Epithelial cell of esophagus (primary cell): Measurements from ENCODE around the gene CBARP.

Source experiments
- DNase-seq: peaks from one replicate; pipeline ENCODE4 v3.0.0; 2010; ENCODE audit warnings: low read depth
- H3K4me3 ChIP-seq: 2 replicates; pipeline ENCODE4 v1.5.1; 2011; ENCODE audit warnings: mild to moderate bottlenecking, low read length, control low read depth
- CTCF ChIP-seq: IDR thresholded peaks from 2 replicates; pipeline ENCODE4 v1.5.1; 2011; ENCODE audit warnings: low read depth, mild to moderate bottlenecking, low read length, control low read depth, inconsistent platforms; ENCODE audit not compliant: insufficient read depth; ENCODE audit errors: missing control alignments

Gene CBARP

GRCh38 chr19:1270854-1271527, 33.2 kb upstream of the CBARP start:
- TF ChIP-seq CTCF: no peak
- DNase-seq: no peak
- H3K4me3 ChIP-seq: peak overlapping the region; percentile 75

GRCh38 chr19:1270213-1270853, 32.5 kb upstream of the CBARP start:
- no peak for DNase-seq
- TF ChIP-seq CTCF: no peak
- peak overlapping the region; percentile 75 for H3K4me3 ChIP-seq

DNA sequence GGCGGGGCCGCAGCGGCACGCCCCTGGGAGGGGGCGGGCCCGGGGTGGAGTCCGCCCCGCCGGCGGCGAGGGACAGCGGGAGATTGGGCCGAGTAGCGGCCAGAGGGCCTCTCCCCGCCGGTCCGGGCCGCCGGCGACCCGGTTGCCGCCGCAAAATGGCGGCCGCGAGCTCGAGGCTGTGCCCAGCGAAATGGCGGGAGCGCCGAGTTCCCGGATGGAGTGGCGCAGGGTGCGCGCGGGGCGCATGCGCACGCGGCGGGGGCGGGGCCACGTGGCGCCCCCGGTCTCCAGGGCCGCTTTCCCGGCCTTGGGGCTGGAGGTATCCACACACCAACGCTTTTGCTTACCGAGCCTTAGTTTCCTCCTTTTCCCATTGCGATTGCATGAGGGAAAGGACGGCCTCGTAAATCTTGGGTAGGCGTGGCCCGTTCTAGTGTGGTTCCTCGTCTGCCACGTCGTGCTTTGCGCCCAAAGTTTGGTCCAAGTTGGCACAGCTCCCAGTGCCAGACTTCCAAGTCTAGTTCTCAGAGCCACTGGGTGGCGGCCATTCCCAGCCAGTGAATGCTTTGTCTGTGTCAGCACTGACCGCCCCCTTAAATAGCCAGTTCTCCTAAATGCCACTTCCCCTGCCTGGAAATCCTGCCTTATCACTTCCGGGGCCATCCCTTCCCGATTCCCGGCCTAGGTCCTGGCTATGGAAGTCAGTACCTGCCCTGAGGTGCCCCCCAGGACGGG, 31.8 kb upstream of the CBARP start:
- peak overlapping the region; percentile 75 for H3K4me3 ChIP-seq
- TF ChIP-seq CTCF: peak; percentile 14
- peak; percentile 75 for DNase-seq

DNA sequence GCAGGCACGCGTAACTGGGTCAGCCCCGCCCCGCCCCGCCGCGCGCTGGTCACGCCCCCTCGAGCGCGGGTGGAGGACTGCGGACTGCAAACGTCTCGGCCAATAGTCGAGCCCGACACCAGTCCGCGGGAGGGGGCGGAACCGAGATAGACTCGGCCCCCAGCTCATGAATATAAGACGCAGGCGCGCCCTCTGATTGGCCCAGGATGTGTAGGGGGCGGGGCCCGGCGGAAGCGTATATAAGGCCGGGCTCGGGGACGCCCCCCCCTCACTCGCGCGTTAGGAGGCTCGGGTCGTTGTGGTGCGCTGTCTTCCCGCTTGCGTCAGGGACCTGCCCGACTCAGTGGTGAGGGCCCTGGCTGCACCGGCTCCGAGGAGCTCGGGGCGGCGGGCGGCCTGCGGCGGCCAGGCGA, 31.3 kb upstream of the CBARP start, which contains the start of gene CIRBP:
CIRBP (plus strand) TSS at position 268 of the 413 bp plus-strand sequence. CDS start 1,602 bp downstream, outside the sequence.
- peak within 1 kb of the TSS; percentile 75 for H3K4me3 ChIP-seq
- no peak for TF ChIP-seq CTCF
- DNase-seq: peak; percentile 99

DNA sequence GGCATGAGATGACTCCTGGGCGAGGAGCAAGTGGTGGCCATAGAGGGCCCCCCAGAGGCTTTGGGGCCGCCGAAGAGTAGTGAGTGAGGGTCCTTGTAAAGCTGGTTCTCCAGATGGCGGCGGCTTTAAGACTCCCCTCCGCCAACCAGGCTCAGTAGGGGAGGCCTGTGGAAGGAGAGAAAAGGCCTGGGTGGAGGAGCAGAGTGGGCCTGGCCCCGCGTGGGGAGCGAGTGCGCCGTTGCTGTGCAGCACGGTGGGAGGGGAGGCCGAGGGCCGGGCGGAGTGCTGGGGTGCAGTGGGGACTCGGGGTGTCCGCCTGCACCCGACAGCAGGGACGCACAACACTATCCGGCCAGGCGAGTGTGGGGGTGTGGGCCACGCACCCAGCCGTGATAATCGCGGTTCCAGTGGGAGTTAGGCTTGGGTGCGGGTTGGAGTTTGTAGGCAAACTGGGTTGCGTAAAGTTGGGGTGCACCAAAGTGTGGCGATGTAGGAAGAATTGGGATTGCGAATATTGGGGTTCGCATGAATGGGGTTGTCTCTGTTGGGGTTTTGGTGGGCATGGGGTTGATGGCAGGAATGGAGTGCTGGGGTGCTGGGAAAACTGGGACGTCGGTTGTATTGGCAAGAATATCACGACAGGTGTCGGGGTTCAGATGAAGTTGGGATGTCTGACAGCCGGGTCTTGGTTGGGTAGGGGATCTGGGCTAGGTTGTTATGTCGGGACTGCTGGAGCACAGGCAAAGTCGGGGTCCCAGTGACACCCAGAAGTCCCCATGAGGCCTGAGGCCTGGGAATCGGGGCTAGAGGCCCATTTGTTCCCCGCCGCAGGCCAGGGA, 30.6 kb upstream of the CBARP start:
- no peak for DNase-seq
- peak overlapping the region; percentile 13 for H3K4me3 ChIP-seq
- no peak for TF ChIP-seq CTCF

DNA sequence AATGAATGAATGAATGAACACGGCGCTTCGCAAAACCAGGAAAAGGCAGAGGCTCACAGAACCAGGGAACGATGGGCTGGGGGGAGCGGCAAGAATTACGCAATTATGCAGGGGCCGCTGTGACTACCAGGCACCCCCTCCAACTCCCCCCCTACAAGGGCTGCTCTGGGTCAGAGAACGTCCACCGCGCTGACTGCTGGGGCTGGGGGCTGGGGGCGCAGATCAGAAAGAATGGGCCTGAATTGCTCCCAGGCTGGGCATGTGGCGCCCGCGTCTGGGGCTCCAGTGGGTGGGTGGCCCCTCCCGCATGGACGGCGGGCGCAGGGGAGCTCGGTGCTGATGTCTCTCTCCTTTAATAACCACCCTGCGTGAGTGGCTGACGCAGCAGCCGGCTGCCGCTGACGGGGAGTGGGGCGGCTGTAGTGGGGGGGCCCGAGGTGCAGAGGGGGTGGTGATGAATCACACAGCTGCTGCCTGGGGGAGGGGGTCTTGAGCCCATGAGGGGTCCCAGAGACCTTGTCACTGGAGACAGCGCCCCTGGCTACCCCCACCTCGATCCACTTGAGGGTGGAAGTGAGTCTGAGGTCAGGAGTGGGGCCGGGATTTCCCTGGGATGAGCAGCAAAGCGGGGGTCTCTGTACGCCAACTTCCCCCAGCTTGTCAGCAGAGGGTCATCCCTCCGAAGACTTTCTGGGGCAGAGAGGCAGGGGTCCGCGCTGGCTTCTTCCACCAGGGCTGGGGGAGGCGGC, 29.8 kb upstream of the CBARP start:
- no peak for DNase-seq
- peak overlapping the region; percentile 39 for H3K4me3 ChIP-seq
- no peak for TF ChIP-seq CTCF
